GM23338 (cell line): ENCODE measurements around the gene ETNPPL. TPM values are rescaled to one million over a fixed set of nuclear protein-coding genes. Genes with fewer than 3 reads are reported as not detected.

ENCODE experiments used
- ATAC-seq: fragments of 200-7000 bp; cut with Tn5 transposase; 3 replicates; pipeline ENCODE4 v1.9.1; 2020
- DNase-seq: peaks from one replicate; pipeline ENCODE4 v3.0.0-alpha.2; 2015; ENCODE audit warnings: low spot score
- H2AFZ ChIP-seq: fragments of 200-600 bp; sonication (generic); 2 replicates; pipeline ENCODE4 v1.8.0; 2016; ENCODE audit warnings: antibody characterized with exemption, mild to moderate bottlenecking, moderate library complexity
- H3F3A ChIP-seq: fragments of 200-600 bp; sonication (generic); replicated peaks from 2 replicates; pipeline ENCODE4 v1.8.0; 2017; ENCODE audit warnings: antibody characterized with exemption, mixed run types, low read depth
- H3K27ac ChIP-seq: fragments of 200-600 bp; sonication (generic); 2 replicates; pipeline ENCODE4 v1.6.1; 2016; ENCODE audit warnings: low read depth
- H3K27me3 ChIP-seq: fragments of 200-600 bp; sonication (generic); 2 replicates; pipeline ENCODE4 v1.8.0; 2016; ENCODE audit warnings: mild to moderate bottlenecking, mixed run types, moderate library complexity; ENCODE audit not compliant: insufficient read depth
- H3K36me3 ChIP-seq: fragments of 200-600 bp; sonication (generic); 2 replicates; pipeline ENCODE4 v1.8.0; 2016; ENCODE audit warnings: mild to moderate bottlenecking; ENCODE audit not compliant: insufficient read depth
- H3K4me1 ChIP-seq: fragments of 200-600 bp; sonication (generic); 2 replicates; pipeline ENCODE4 v1.8.0; 2016; ENCODE audit warnings: mild to moderate bottlenecking, moderate library complexity; ENCODE audit not compliant: insufficient read depth
- H3K4me2 ChIP-seq: fragments of 200-600 bp; sonication (generic); 2 replicates; pipeline ENCODE4 v1.7.1; 2017; ENCODE audit warnings: mixed run types
- H3K4me3 ChIP-seq: fragments of 200-600 bp; sonication (generic); 2 replicates; pipeline ENCODE4 v1.6.1; 2016; ENCODE audit warnings: mixed run types
- H3K79me2 ChIP-seq: fragments of 200-600 bp; sonication (generic); replicated peaks from 2 replicates; pipeline ENCODE4 v1.8.0; 2017; ENCODE audit warnings: mild to moderate bottlenecking; ENCODE audit not compliant: insufficient read depth
- H3K9me2 ChIP-seq: fragments of 200-600 bp; sonication (generic); 2 replicates; pipeline ENCODE4 v1.8.0; 2017; ENCODE audit not compliant: insufficient read depth
- H4K20me1 ChIP-seq: fragments of 200-600 bp; sonication (generic); replicated peaks from 2 replicates; pipeline ENCODE4 v1.8.0; 2017; ENCODE audit warnings: mild to moderate bottlenecking; ENCODE audit not compliant: insufficient read depth
- H3K27ac Mint-ChIP-seq: 2 replicates; pipeline ENCODE4 v1.8.0; 2020; ENCODE audit warnings: inconsistent platforms, mild to moderate bottlenecking, moderate library complexity, mixed read lengths
- H3K27me3 Mint-ChIP-seq: 3 replicates; pipeline ENCODE4 v1.8.0; 2022; ENCODE audit warnings: low read depth, mild to moderate bottlenecking, moderate library complexity, mixed read lengths, inconsistent platforms; ENCODE audit not compliant: insufficient read depth, poor library complexity
- H3K36me3 Mint-ChIP-seq: 3 replicates; pipeline ENCODE4 v1.8.0; 2021; ENCODE audit warnings: low read depth, mild to moderate bottlenecking, inconsistent platforms, moderate library complexity, mixed read lengths
- H3K4me1 Mint-ChIP-seq: 3 replicates; pipeline ENCODE4 v1.8.0; 2020; ENCODE audit warnings: mild to moderate bottlenecking, inconsistent platforms, mixed read lengths
- H3K4me3 Mint-ChIP-seq: 3 replicates; pipeline ENCODE4 v1.8.0; 2021; ENCODE audit warnings: moderate library complexity, mild to moderate bottlenecking, inconsistent platforms, mixed read lengths
- H3K9me3 Mint-ChIP-seq: 3 replicates; pipeline ENCODE4 v1.8.0; 2020; ENCODE audit warnings: moderate library complexity, mild to moderate bottlenecking, inconsistent platforms, mixed read lengths
- JUNB ChIP-seq: IDR thresholded peaks from one replicate; pipeline ENCODE4 v1.6.1; 2016; ENCODE audit warnings: antibody characterized with exemption; ENCODE audit not compliant: unreplicated experiment
- STAT1 ChIP-seq: IDR thresholded peaks from one replicate; pipeline ENCODE4 v1.6.1; 2016; ENCODE audit warnings: antibody characterized with exemption; ENCODE audit not compliant: unreplicated experiment
- ZNF114 ChIP-seq: fragments of 250-450 bp; sonication (Bioruptor Pico); IDR thresholded peaks from 2 replicates; pipeline ENCODE4 v1.5.0; 2020; ENCODE audit warnings: mild to moderate bottlenecking, moderate library complexity
- polyA plus RNA-seq: library from polyadenylated mRNA; unstranded; fragments of >200 nt; fragmentation: Nextera tagmentation; extraction: Ambion mirVana; gene quantifications from 2 replicates; pipeline ENCODE4 v1.2.1, GENCODE V29; 2016
- total RNA-seq: library from RNA; depleted of rRNA; stranded (reverse); fragments of >200 nt; shearing (Covaris generic); gene quantifications from 2 replicates; pipeline ENCODE4 v1.2.3, GENCODE V29; 2014
- TF ChIP-seq, protein P1 (sequence below): fragments of 250-450 bp; sonication (Bioruptor Pico); IDR thresholded peaks from 2 replicates; pipeline ENCODE4 v1.5.0; 2020; ENCODE audit warnings: mild to moderate bottlenecking, moderate library complexity
- TF ChIP-seq, protein P2 (sequence below): IDR thresholded peaks from one replicate; pipeline ENCODE4 v1.6.1; 2018; ENCODE audit warnings: antibody characterized with exemption; ENCODE audit not compliant: unreplicated experiment
- TF ChIP-seq, protein P3 (sequence below), 2 experiments: fragments of 200-600 bp in 1 of 2; sonication (generic) in 1 of 2; conservative IDR thresholded peaks; 2 replicates each; pipeline versions ENCODE4 v1.5.1 to v1.6.1; 2016 to 2017; ENCODE audit warnings: antibody characterized with exemption in 2 of 2, low read depth in 2 of 2, mild to moderate bottlenecking in 2 of 2, moderate library complexity in 1 of 2

ETNPPL gene
- total and polyA plus RNA-seq, 2 experiments from 2014 or later, result 1.2 to 1.5 TPM

DNA sequence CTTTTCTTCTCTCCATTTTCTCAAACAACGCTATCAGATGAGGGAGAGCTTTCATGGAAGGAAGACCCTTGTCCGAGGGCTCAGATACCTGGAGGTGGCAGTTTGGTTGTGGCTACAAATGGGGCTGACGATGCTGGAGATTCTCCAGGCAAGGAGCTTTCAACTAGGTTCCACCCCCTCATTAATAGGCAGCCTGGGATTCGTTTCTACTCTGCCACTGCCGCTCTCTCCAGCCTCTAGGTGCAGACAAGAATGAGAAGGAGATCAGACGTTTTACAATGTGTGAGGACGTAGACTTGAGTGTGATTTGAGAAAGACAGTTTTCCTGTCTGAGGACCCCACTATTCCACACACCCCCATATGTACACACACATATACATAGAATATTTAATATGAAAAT is 53.1 kb downstream of the ETNPPL start (continued):
- TF ChIP-seq, protein P1, sequence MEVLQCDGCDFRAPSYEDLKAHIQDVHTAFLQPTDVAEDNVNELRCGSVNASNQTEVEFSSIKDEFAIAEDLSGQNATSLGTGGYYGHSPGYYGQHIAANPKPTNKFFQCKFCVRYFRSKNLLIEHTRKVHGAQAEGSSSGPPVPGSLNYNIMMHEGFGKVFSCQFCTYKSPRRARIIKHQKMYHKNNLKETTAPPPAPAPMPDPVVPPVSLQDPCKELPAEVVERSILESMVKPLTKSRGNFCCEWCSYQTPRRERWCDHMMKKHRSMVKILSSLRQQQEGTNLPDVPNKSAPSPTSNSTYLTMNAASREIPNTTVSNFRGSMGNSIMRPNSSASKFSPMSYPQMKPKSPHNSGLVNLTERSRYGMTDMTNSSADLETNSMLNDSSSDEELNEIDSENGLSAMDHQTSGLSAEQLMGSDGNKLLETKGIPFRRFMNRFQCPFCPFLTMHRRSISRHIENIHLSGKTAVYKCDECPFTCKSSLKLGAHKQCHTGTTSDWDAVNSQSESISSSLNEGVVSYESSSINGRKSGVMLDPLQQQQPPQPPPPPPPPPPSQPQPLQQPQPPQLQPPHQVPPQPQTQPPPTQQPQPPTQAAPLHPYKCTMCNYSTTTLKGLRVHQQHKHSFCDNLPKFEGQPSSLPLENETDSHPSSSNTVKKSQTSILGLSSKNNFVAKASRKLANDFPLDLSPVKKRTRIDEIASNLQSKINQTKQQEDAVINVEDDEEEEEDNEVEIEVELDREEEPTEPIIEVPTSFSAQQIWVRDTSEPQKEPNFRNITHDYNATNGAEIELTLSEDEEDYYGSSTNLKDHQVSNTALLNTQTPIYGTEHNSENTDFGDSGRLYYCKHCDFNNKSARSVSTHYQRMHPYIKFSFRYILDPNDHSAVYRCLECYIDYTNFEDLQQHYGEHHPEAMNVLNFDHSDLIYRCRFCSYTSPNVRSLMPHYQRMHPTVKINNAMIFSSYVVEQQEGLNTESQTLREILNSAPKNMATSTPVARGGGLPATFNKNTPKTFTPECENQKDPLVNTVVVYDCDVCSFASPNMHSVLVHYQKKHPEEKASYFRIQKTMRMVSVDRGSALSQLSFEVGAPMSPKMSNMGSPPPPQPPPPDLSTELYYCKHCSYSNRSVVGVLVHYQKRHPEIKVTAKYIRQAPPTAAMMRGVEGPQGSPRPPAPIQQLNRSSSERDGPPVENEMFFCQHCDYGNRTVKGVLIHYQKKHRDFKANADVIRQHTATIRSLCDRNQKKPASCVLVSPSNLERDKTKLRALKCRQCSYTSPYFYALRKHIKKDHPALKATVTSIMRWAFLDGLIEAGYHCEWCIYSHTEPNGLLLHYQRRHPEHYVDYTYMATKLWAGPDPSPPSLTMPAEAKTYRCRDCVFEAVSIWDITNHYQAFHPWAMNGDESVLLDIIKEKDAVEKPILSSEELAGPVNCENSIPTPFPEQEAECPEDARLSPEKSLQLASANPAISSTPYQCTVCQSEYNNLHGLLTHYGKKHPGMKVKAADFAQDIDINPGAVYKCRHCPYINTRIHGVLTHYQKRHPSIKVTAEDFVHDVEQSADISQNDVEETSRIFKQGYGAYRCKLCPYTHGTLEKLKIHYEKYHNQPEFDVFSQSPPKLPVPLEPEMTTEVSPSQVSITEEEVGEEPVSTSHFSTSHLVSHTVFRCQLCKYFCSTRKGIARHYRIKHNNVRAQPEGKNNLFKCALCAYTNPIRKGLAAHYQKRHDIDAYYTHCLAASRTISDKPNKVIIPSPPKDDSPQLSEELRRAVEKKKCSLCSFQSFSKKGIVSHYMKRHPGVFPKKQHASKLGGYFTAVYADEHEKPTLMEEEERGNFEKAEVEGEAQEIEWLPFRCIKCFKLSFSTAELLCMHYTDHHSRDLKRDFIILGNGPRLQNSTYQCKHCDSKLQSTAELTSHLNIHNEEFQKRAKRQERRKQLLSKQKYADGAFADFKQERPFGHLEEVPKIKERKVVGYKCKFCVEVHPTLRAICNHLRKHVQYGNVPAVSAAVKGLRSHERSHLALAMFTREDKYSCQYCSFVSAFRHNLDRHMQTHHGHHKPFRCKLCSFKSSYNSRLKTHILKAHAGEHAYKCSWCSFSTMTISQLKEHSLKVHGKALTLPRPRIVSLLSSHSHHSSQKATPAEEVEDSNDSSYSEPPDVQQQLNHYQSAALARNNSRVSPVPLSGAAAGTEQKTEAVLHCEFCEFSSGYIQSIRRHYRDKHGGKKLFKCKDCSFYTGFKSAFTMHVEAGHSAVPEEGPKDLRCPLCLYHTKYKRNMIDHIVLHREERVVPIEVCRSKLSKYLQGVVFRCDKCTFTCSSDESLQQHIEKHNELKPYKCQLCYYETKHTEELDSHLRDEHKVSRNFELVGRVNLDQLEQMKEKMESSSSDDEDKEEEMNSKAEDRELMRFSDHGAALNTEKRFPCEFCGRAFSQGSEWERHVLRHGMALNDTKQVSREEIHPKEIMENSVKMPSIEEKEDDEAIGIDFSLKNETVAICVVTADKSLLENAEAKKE, result no peak
- TF ChIP-seq JUNB (no peak), ZNF114 (no peak)
- TF ChIP-seq, protein P2, sequence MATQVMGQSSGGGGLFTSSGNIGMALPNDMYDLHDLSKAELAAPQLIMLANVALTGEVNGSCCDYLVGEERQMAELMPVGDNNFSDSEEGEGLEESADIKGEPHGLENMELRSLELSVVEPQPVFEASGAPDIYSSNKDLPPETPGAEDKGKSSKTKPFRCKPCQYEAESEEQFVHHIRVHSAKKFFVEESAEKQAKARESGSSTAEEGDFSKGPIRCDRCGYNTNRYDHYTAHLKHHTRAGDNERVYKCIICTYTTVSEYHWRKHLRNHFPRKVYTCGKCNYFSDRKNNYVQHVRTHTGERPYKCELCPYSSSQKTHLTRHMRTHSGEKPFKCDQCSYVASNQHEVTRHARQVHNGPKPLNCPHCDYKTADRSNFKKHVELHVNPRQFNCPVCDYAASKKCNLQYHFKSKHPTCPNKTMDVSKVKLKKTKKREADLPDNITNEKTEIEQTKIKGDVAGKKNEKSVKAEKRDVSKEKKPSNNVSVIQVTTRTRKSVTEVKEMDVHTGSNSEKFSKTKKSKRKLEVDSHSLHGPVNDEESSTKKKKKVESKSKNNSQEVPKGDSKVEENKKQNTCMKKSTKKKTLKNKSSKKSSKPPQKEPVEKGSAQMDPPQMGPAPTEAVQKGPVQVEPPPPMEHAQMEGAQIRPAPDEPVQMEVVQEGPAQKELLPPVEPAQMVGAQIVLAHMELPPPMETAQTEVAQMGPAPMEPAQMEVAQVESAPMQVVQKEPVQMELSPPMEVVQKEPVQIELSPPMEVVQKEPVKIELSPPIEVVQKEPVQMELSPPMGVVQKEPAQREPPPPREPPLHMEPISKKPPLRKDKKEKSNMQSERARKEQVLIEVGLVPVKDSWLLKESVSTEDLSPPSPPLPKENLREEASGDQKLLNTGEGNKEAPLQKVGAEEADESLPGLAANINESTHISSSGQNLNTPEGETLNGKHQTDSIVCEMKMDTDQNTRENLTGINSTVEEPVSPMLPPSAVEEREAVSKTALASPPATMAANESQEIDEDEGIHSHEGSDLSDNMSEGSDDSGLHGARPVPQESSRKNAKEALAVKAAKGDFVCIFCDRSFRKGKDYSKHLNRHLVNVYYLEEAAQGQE, result no peak

DNA sequence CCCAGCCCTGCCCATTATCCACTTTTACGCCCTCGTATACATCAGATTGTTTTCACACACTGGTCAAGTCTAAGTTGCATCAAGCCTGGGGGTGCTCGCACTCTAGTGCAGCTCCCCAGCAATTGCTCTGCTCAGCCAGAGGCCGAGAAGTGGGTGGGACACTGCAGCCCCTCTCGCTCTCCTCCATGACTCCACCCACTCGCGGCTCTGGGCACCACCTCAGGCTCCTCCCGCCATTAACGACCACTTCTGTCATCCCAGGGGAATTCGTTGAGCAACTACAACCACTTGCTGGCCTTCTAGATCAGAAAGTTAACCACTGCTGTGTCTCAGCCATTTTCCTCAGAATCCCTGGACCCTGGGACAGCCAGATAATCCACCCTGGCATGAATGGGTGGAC is 53.6 kb downstream of the ETNPPL start:
- H3K27ac Mint-ChIP-seq, result no peak overlapping the region
- H3K4me1 ChIP-seq, result no peaks in the 10 kb centered on the region
- H4K20me1 ChIP-seq, result no peaks in the 10 kb centered on the region
- no peak overlapping the region for H3K4me2 ChIP-seq
- DNase-seq (peak; percentile 12), ATAC-seq (no peak)
- H3K36me3 ChIP-seq, result no peaks in the 10 kb centered on the region
- no peaks in the 10 kb centered on the region for H3K9me3 Mint-ChIP-seq
- no peaks in the 10 kb centered on the region for H3K9me2 ChIP-seq
- no peaks in the 10 kb centered on the region for H3K79me2 ChIP-seq
- H3K4me3 ChIP-seq, result no peak overlapping the region
- no peaks in the 10 kb centered on the region for H3K27me3 ChIP-seq
- H3K4me3 Mint-ChIP-seq, result no peak overlapping the region
- H3K4me1 Mint-ChIP-seq, result peaks cover 9% of the 10 kb centered on the region; the same call in 2 of the 3 replicates
- H3F3A ChIP-seq, result no peaks in the 10 kb centered on the region
- H3K36me3 Mint-ChIP-seq, result no peaks in the 10 kb centered on the region
- no peak overlapping the region for H2AFZ ChIP-seq
- peaks cover 7% of the 10 kb centered on the region for H3K27me3 Mint-ChIP-seq
- no peak overlapping the region for H3K27ac ChIP-seq
- TF ChIP-seq STAT1, result no peak
- TF ChIP-seq, protein P3, sequence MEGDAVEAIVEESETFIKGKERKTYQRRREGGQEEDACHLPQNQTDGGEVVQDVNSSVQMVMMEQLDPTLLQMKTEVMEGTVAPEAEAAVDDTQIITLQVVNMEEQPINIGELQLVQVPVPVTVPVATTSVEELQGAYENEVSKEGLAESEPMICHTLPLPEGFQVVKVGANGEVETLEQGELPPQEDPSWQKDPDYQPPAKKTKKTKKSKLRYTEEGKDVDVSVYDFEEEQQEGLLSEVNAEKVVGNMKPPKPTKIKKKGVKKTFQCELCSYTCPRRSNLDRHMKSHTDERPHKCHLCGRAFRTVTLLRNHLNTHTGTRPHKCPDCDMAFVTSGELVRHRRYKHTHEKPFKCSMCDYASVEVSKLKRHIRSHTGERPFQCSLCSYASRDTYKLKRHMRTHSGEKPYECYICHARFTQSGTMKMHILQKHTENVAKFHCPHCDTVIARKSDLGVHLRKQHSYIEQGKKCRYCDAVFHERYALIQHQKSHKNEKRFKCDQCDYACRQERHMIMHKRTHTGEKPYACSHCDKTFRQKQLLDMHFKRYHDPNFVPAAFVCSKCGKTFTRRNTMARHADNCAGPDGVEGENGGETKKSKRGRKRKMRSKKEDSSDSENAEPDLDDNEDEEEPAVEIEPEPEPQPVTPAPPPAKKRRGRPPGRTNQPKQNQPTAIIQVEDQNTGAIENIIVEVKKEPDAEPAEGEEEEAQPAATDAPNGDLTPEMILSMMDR (conservative IDR thresholded peaks at IDR 0.05; ENCODE audit: low read depth in 2 of 2), result no peak
